Gastroesophageal sphincter (tissue), 4 donors: Measurements from ENCODE around the gene TEC. TPM values are rescaled to one million over a fixed set of nuclear protein-coding genes. Genes with fewer than 3 reads are reported as not detected.
"Not testable (repeated sequence)": the region's sequence is repeated elsewhere in the genome, so short reads cannot be mapped to it uniquely, and the experiment has no call there.

Experiments used
- ATAC-seq: fragments of 150-250 bp; one replicate; pipeline ENCODE4 v1.9.1; 2016; ENCODE audit warnings: mild to moderate bottlenecking, moderate library complexity
- H3K27ac ChIP-seq, 4 donors: fragments of 200-600 bp; sonication (generic) in 3 of 4; 1 replicate in 3 of 4; 2 replicates in 1 of 4; pipeline ENCODE4 v1.5.1; 2016 to 2019
- H3K27me3 ChIP-seq: fragments of 200-600 bp; sonication (generic); one replicate; pipeline ENCODE4 v1.5.1; 2019
- H3K36me3 ChIP-seq, 2 donors: fragments of 200-600 bp; sonication (generic); one replicate each; pipeline ENCODE4 v1.5.1; 2019; ENCODE audit warnings: control low read depth in 1 of 2
- H3K4me1 ChIP-seq, 3 donors: fragments of 200-600 bp; sonication (generic); 1 replicate in 2 of 3; 2 replicates in 1 of 3; pipeline ENCODE4 v1.5.1; 2016 to 2019; ENCODE audit warnings: control low read depth in 2 of 3
- H3K4me3 ChIP-seq, 2 donors: fragments of 200-600 bp; sonication (generic); one replicate each; pipeline ENCODE4 v1.5.1; 2019; ENCODE audit warnings: mild to moderate bottlenecking in 1 of 2, moderate library complexity in 1 of 2
- H3K9me3 ChIP-seq, 3 donors: fragments of 200-600 bp; sonication (generic); one replicate each; pipeline ENCODE4 v1.5.1; 2017 to 2019; ENCODE audit warnings: control low read depth in 2 of 3
- EP300 ChIP-seq: sonication (generic); formaldehyde crosslinking; IDR thresholded peaks from one replicate; pipeline ENCODE4 v1.6.1; 2017; ENCODE audit warnings: antibody characterized with exemption, mild to moderate bottlenecking
- POLR2A ChIP-seq, 2 donors: fragments of 450-650 bp; IDR thresholded peaks; one replicate each; pipeline ENCODE4 v1.6.1; 2017; ENCODE audit warnings: antibody characterized with exemption in 2 of 2, mild to moderate bottlenecking in 2 of 2, moderate library complexity in 1 of 2
- POLR2AphosphoS5 ChIP-seq: sonication (generic); formaldehyde crosslinking; IDR thresholded peaks from one replicate; pipeline ENCODE4 v1.6.1; 2017; ENCODE audit warnings: antibody characterized with exemption
- WGBS, 2 donors: methylation state at CpG; one replicate each; pipeline ENCODE4 v1.1.5; 2018; ENCODE audit warnings: low coverage in 1 of 2; 5-methylcytosine and 5-hydroxymethylcytosine counted together
- total RNA-seq, 4 donors: library from RNA; depleted of rRNA; stranded (reverse); fragments of >200 nt; gene quantifications; one replicate each; pipeline ENCODE4 v1.1.0, GENCODE V29; 2016
- TF ChIP-seq, protein P1 (sequence below), 4 experiments: fragments of 200-600 bp in 2 of 4; fragments of 450-650 bp in 2 of 4; sonication (generic) in 1 of 4; IDR thresholded peaks; one replicate each; pipeline ENCODE4 v1.5.1; 2017 to 2019; ENCODE audit warnings: antibody characterized with exemption in 4 of 4, mild to moderate bottlenecking in 2 of 4, moderate library complexity in 2 of 4

Gene TEC
- total RNA-seq, 4 donors from 2014 or later, result 1.9 to 6.5 (median 3.1) TPM

DNA sequence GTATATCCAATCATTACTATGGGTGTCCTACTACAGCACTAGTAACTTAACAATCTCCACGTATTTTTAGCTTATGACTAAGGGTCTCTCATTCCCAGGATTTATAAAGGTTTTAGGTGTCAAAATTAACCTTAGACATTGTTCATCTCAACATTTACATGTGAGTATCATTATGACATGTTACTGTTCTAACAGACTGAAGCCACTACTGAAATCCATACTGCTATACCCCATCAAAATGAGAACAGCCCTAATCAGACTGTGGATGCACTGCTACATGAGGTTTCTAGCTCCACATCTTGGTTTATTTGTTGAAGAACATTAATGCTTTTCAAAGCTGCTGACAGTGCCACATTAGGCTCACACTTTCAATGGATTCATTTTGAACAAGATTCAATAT lies 100.0 kb downstream of the TEC start:
- H3K36me3 ChIP-seq, result peaks cover 0 to 14% of the 10 kb centered on the region in 2 donors
- 17 to 83% methylated on average over 1 of the region's 1 CpG for WGBS, 2 donors
- H3K27me3 ChIP-seq, result no peaks in the 10 kb centered on the region
- H3K4me3 ChIP-seq, result no peak overlapping the region
- no peak overlapping the region for H3K27ac ChIP-seq
- H3K9me3 ChIP-seq, result no peaks in the 10 kb centered on the region
- TF ChIP-seq POLR2A (IDR thresholded peaks at IDR 0.05) (no peak), EP300 (no peak), POLR2AphosphoS5 (no peak)
- TF ChIP-seq, protein P1, sequence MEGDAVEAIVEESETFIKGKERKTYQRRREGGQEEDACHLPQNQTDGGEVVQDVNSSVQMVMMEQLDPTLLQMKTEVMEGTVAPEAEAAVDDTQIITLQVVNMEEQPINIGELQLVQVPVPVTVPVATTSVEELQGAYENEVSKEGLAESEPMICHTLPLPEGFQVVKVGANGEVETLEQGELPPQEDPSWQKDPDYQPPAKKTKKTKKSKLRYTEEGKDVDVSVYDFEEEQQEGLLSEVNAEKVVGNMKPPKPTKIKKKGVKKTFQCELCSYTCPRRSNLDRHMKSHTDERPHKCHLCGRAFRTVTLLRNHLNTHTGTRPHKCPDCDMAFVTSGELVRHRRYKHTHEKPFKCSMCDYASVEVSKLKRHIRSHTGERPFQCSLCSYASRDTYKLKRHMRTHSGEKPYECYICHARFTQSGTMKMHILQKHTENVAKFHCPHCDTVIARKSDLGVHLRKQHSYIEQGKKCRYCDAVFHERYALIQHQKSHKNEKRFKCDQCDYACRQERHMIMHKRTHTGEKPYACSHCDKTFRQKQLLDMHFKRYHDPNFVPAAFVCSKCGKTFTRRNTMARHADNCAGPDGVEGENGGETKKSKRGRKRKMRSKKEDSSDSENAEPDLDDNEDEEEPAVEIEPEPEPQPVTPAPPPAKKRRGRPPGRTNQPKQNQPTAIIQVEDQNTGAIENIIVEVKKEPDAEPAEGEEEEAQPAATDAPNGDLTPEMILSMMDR (IDR thresholded peaks at IDR 0.05), result no peak
- ATAC-seq, result no peak
- peaks cover 0 to 8% (median 3%) of the 10 kb centered on the region in 3 donors for H3K4me1 ChIP-seq

DNA sequence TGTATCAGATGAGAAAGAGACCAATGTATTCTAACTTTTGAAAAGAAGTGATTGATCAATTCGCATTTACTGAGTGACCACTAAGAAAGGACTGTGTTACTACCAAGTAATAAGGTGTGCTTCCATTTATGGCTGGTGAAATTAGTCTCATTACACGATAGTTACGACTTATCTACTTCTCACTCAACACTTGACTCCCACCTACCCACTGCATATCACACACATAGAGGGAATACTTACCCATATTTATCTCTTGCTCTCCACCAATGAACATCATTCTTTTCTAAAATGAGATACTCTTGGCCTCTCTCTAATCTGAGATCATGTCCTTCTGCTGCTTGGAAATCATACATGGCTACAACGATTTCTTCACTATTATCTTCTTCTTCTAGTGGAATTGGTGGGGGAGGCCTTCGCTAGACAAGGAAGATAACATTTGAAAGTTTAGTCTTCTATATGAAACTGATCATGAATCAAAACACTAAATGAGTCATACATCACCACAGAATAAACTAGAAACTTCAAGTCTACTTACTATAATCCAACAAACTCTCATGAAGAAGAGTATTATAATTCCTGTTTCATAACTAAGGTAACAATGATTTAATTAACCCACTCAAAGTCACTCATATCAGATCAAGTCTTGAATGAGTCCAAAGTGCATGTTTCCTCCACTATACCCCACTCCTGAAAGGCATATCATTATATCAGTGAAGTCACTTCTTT lies 101.9 kb downstream of the TEC start:
- ATAC-seq, result no peak
- WGBS, 2 donors, result 62 to 95% methylated on average over 4 of the region's 5 CpGs
- no peak for TF ChIP-seq POLR2AphosphoS5
- H3K27me3 ChIP-seq, result no peaks in the 10 kb centered on the region
- no peaks in the 10 kb centered on the region for H3K9me3 ChIP-seq
- peaks cover 0 to 14% of the 10 kb centered on the region in 2 donors for H3K36me3 ChIP-seq
- H3K4me1 ChIP-seq, result no peaks in the 10 kb centered on the region
- H3K4me3 ChIP-seq, result no peak overlapping the region
- no peak overlapping the region for H3K27ac ChIP-seq

DNA sequence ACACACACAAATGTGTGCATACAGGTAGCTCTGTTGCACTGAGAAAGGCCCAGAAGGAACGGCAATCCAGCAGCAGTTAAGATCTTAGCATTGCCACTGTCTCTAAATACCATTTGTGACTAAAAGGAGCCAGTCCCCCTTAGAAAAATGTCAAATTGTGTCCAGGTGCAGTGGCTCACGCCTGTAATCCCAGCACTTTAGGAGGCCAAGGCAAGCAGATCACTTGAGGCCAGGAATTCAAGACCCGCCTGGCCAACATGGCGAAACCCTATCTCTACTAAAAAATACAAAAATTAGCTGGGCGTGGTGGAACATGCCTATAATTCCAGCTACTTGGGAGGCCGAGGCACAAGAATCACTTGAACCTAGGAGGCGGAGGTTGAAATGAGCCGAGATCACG lies 105.1 kb downstream of the TEC start:
- H3K9me3 ChIP-seq, H3K27me3 ChIP-seq, H3K4me1 ChIP-seq, ATAC-seq, H3K27ac ChIP-seq, H3K4me3 ChIP-seq: not testable (repeated sequence)
- H3K36me3 ChIP-seq, result peaks cover 0 to 14% of the 10 kb centered on the region in 2 donors
- 88 to 100% methylated on average over 4 of the region's 9 CpGs for WGBS, 2 donors

DNA sequence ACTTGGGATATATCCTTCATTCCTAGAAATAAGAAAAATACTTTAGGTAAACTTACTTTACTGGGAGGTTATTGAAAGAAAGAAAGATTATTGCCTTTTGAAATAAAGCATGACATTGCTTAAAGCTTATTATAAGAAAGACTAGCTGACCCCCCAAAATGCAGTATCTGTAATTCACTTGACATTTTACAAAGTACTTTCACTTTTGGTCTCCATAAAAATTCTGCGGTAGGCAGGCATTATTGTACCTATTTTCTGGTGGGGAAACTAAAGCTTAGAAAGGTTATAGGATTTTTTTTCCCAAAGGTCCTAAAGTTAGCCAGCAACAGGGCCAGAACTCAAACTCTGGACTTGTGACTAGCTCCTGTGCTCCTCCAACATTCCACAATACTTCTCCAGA lies 105.9 kb downstream of the TEC start:
- Histone ChIP-seq H3K9me3 (no peaks in the 10 kb centered on the region), H3K36me3 (peaks cover 0 to 14% of the 10 kb centered on the region in 2 donors), H3K4me3 (no peak overlapping the region), H3K4me1 (no peaks in the 10 kb centered on the region), H3K27ac (no peak overlapping the region), H3K27me3 (no peaks in the 10 kb centered on the region)
- ATAC-seq, result no peak
- WGBS, 2 donors, result 43 to 93% methylated on average over 1 of the region's 1 CpG
- TF ChIP-seq POLR2AphosphoS5, result no peak
- no peak for TF ChIP-seq EP300
- TF ChIP-seq POLR2A (IDR thresholded peaks at IDR 0.05), result no peak
- TF ChIP-seq, protein P1 (IDR thresholded peaks at IDR 0.05), result no peak

DNA sequence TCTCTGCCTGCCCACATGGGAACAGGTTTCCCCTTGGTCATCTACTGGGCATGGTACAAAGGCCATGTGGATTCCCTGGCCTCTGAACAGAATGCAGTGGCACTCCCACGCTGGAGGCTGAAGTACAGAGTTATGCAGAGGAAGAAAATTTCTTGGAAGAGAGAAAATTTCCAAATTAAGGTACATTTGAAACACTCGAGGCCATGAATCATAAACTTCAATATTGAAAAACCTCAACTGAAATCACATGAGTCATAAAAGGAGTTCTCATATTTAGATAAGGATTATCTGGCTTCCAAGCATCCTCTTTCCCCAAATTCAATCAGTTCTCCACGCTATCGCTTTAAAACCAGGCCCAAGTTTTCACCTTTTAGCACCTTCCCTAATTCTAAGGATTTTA lies 107.5 kb downstream of the TEC start:
- Histone ChIP-seq H3K9me3 (no peaks in the 10 kb centered on the region), H3K36me3 (peaks cover 0 to 8% of the 10 kb centered on the region in 2 donors), H3K27me3 (no peaks in the 10 kb centered on the region), H3K27ac (no peak overlapping the region), H3K4me1 (no peaks in the 10 kb centered on the region), H3K4me3 (no peak overlapping the region)
- 77 to 93% methylated on average over 2 to 4 of the region's 4 CpGs for WGBS, 2 donors
- no peak for ATAC-seq
- TF ChIP-seq, protein P1 (IDR thresholded peaks at IDR 0.05), result no peak
- TF ChIP-seq EP300 (no peak), POLR2A (IDR thresholded peaks at IDR 0.05) (no peak), POLR2AphosphoS5 (no peak)

DNA sequence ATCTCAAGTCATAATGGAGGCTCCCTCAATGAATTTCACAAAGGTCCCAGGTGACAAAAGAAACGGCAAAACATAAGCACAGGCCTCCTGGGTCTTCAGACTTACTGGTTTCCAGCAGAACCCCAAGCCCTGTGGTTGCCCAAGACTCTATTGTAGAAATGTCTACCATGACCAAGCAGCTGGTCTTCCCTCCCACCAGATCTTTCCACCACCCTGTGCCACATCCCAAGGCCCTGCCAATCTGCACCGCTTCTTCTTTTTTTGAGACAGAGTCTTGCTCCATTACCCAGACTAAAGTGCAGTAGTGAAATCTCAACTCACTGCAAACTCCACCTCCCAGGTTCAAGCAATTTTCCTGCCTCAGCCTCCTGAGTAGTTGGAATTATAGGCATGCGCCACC lies 112.4 kb downstream of the TEC start:
- Histone ChIP-seq H3K27me3 (no peaks in the 10 kb centered on the region), H3K27ac (no peak overlapping the region), H3K36me3 (peaks cover 0 to 29% of the 10 kb centered on the region in 2 donors), H3K4me3 (no peak overlapping the region), H3K4me1 (no peaks in the 10 kb centered on the region), H3K9me3 (peaks cover 0 to 26% (median 0%) of the 10 kb centered on the region in 3 donors)
- 81% methylated on average over 3 of the region's 3 CpGs; no CpG with 5 or more reads in 1 of the 2 donors for WGBS, 2 donors
- no peak for ATAC-seq
- TF ChIP-seq, protein P1 (IDR thresholded peaks at IDR 0.05), result no peak
- TF ChIP-seq POLR2AphosphoS5 (no peak), EP300 (no peak), POLR2A (IDR thresholded peaks at IDR 0.05) (no peak)
